ENCODE measurements around the gene TSPAN12. TPM values are rescaled to one million over a fixed set of nuclear protein-coding genes. Genes with fewer than 3 reads are reported as not detected.

TSPAN12 gene
- total and polyA plus RNA-seq, 2 of the 4 experiments (the other 2 are of a cell fraction), result 0.36 to 0.72 TPM

DNA sequence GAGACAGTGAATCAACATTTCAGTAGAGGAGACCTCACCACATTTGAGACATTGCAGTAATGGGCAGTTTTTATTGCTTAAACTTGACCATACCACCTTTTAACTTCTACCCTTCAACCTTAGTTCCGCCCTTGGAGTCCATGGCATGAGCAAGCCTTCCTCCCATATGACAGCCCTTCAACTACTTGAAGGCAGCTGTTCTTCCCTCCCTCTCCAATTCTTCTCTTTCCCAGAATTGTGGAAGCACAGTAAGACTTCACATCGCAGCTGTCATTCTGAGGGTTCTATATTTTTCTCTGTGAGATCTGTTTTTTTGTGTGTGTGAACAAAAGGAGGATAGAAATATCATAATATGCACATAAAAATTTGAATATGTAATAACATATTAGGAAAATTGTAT is 2.2 kb upstream of the TSPAN12 start:
- no peak overlapping the region for H3K56ac ChIP-seq (ENCODE audit: extremely low read depth, insufficient read depth, low read length)
- no peaks in the 10 kb centered on the region for H3K79me1 ChIP-seq (ENCODE audit: low read depth in 1 of 2, low read length in 2 of 2)
- dilution Hi-C loops (cut with HindIII; ENCODE audit: low sequenced_read_pairs, unreplicated experiment), result no loop called here
- no peak overlapping the region for H2AK9ac ChIP-seq (replicated peaks; ENCODE audit: low read depth, low read length, poor library complexity)
- H3K14ac ChIP-seq (replicated peaks; ENCODE audit: low read depth, low read length), result no peak overlapping the region
- no peak overlapping the region for H4K91ac ChIP-seq (ENCODE audit: insufficient read depth, low read depth, low read length)
- H3K4me3 ChIP-seq (ENCODE audit: insufficient read depth, low read depth, low read length), result no peak overlapping the region
- TF ChIP-seq MAFK (IDR thresholded peaks at IDR 0.05; ENCODE audit: low read depth, low read length) (no peak), FOS (IDR thresholded peaks at IDR 0.05; ENCODE audit: low read depth, low read length) (no peak), POLR2A (IDR thresholded peaks at IDR 0.05; ENCODE audit: low read depth, low read length) (no peak), NFE2L2 (IDR thresholded peaks at IDR 0.05; ENCODE audit: low read depth, low read length) (no peak), MAZ (IDR thresholded peaks at IDR 0.05; ENCODE audit: borderline replicate concordance, low read depth, low read length) (no peak), MXI1 (IDR thresholded peaks at IDR 0.05; ENCODE audit: borderline replicate concordance, low read depth, low read length) (no peak), RAD21 (IDR thresholded peaks at IDR 0.05; ENCODE audit: low read length) (no peak), RCOR1 (IDR thresholded peaks at IDR 0.05; ENCODE audit: insufficient replicate concordance, low read length) (no peak), CEBPB (IDR thresholded peaks at IDR 0.05; ENCODE audit: low read depth, low read length) (no peak), BHLHE40 (IDR thresholded peaks at IDR 0.05; ENCODE audit: low read depth, low read length) (no peak)
- no peaks in the 10 kb centered on the region for H4K20me1 ChIP-seq (ENCODE audit: insufficient read depth, low read length)
- no peak overlapping the region for H4K8ac ChIP-seq (ENCODE audit: low read depth in 2 of 2, low read length in 2 of 2)
- H4K5ac ChIP-seq (ENCODE audit: low read depth, low read length), result no peak overlapping the region
- H3K27me3 ChIP-seq (ENCODE audit: control insufficient read depth, insufficient read depth, low read length), result peaks cover 6% of the 10 kb centered on the region
- ATAC-seq (ENCODE audit: low read depth) (no peak), DNase-seq (no peak)
- POLR2A ChIA-PET (ENCODE audit: unreplicated experiment), result no interaction called here
- no peak overlapping the region for H2BK20ac ChIP-seq (ENCODE audit: low read depth, low read length)
- no peak overlapping the region for H3K23ac ChIP-seq (ENCODE audit: low read depth, low read length)
- H2AFZ ChIP-seq (replicated peaks; ENCODE audit: low read length, poor library complexity), result no peak overlapping the region
- intact Hi-C loops (cut with micrococcal nuclease), result no loop called here
- H3K9me1 ChIP-seq (ENCODE audit: insufficient read depth, low read length), result no peaks in the 10 kb centered on the region
- no CpG with 5 or more reads among the region's 2 CpGs for WGBS, 2 experiments (ENCODE audit: extremely low coverage in 2 of 2, insufficient read length in 1 of 2)
- no peak overlapping the region for H3K4me2 ChIP-seq (ENCODE audit: low read depth, low read length)
- H3K9ac ChIP-seq (ENCODE audit: low read depth, low read length), result no peak overlapping the region
- no peak overlapping the region for H2BK15ac ChIP-seq (ENCODE audit: low read depth, low read length)
- H3K36me3 ChIP-seq (ENCODE audit: control insufficient read depth, insufficient read depth, low read length), result no peaks in the 10 kb centered on the region
- no TSS peak for BruUV-seq (replicated peaks)
- H3K18ac ChIP-seq (ENCODE audit: low read depth, low read length), result no peak overlapping the region
- no peak overlapping the region for H2BK5ac ChIP-seq (ENCODE audit: low read depth, low read length, poor library complexity, severe bottlenecking)
- no peaks in the 10 kb centered on the region for H3K9me3 ChIP-seq (ENCODE audit: control insufficient read depth, insufficient read depth, low read length)
- CTCF ChIA-PET, result no interaction called here
- H3K4ac ChIP-seq (ENCODE audit: low read depth, low read length), result no peak overlapping the region
- H3K27ac ChIP-seq (ENCODE audit: insufficient read depth, low read length), result no peak overlapping the region
- H3K4me1 ChIP-seq (ENCODE audit: control insufficient read depth, insufficient read depth, low read length), result no peaks in the 10 kb centered on the region
- H2AK5ac ChIP-seq (ENCODE audit: low read depth, low read length), result no peak overlapping the region
- no peak overlapping the region for H2BK120ac ChIP-seq (ENCODE audit: low read depth, low read length)
- in situ Hi-C loops (cut with MboI; ENCODE audit: low sequenced_read_pairs), result no loop called here
